Activated naive CD4-positive, alpha-beta T cell treated with Interleukin-2 at 50 U/mL for 16 hours (primary cell): Measurements from ENCODE around the gene SAPCD2.
A peak's percentile ranks its signal among the peaks of the same experiment; 100 is the strongest.

Experiments
- DNase-seq: peaks from one replicate; pipeline ENCODE4 v3.0.0-alpha.2; 2020

SAPCD2 gene

DNA sequence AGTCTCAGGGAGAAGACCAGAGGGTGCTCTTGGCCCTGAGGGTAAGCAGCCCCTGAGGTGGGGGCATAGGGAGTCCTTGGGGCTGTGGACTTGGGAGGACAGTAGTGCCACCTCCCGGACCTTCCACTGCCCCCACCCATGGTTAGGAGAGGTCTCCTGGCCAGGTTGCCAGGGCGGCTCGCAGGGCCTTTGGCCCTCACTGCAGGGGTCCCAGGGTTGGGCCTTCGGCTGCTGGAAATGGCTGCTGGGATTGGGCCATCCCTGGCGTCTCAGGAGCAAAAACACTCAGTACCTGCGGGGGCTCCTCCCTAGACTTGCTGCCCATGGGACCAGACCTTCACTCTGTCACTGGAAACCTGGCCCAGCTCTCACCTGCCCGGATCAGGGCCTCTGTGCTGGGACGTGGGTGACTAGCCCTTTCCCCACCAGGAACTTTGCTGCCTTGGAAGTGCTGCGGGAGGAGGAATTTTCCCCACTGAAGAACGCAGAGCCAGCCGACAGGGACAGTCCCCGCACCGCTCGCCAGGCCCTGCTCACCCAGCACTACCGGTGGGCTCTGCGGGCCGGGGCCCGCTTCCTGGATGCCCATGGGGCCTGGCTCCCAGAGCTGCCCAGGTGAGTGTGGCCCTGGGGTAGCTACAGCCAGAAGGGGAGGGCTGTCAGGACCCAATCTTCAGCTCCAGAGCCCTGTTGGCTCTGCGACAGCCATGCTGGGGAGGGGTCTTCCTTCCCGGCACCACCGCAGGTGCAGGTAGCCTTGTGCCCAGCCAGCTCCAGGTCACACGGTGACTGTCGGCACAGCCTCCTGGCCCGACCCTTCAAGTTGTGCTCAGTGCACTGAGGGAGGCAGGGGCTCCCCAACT is 10.1 kb upstream of the SAPCD2 start:
- DNase-seq, result no peak

DNA sequence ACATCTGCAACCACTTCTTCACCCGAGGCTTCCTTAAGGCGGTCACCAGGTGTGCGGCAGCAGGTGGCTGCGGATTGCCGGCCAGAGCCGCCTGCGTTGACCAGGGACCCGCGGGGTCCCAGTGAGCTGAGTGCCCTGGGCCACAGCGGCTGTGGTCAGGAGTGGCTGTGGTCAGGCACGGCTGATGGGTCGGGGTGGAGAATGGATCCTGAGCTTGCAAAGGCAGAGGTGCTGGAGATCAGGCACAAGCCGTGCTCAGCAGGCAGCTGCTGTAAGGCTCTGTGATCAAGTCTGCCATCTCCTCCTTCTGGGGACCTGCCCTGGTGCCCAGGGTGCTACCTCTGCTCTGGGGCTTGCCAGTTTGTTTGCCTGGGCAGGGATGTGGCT is 9.0 kb upstream of the SAPCD2 start:
- DNase-seq, result no peak

DNA sequence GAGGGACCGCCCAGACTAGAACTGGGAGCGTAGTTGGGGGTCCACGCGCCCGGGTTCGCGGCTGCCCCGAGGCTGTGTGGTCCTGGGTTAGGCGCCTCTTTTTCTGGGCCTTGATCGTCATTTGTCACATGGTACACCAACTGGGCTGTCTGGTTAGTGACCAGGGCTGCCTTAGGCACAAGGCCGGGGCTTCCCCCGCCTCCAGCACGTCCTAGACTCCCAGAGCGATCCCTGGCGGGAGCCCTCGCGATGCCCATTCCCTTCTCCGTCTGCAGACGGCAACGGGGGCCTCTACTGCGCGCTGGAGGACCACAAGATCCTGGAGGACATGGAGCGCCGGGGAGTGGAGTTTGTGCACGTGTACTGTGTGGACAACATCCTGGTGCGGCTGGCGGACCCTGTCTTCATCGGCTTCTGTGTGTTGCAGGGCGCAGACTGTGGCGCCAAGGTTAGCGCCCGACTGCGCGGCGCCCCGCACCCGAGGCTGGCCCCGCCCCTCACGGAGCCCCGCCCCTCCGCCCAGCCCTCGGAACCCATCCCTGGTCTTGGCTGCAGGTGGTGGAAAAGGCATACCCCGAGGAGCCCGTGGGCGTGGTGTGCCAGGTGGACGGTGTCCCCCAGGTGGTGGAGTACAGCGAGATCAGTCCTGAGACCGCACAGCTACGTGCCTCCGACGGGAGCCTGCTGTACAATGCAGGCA is 8.5 kb upstream of the SAPCD2 start:
- DNase-seq, result no peak

DNA sequence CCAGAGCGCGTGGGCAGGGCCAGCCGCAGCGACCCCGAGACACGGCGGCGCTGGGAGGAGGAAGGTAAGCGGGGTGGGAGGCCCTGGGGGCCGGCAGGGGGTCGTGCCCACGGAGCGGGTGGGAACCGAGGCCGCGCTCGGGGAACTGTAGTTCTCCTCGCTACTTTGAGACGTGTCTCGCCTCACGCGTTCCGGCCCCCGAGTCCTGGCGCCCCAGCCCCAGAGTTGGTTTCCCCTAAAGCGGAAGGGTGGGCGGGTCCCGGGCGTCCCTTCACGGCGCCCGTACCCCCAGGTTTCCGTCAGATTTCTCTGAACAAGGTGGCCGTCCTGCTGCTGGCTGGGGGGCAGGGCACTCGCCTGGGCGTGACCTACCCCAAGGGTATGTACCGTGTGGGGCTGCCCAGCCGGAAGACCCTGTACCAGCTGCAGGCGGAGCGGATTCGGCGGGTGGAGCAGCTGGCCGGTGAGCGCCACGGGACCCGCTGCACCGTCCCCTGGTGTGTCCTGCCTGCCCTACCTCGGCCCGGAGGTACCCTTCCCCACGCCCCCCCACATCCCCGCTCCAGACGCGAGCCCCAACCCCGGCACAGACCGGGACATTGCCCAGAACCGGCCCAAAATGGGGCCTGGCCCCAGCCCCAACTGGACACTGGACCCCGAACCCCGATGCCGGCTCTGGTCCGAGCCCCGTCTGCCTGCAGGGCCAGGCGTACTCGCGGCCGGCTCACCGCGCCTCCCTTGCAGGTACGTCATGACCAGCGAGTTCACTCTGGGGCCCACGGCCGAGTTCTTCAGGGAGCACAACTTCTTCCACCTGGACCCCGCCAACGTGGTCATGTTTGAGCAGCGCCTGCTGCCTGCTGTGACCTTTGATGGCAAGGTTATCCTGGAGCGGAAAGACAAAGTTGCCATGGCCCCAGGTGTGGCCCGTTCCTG is 7.7 kb upstream of the SAPCD2 start:
- DNase-seq, result peak; percentile 27

DNA sequence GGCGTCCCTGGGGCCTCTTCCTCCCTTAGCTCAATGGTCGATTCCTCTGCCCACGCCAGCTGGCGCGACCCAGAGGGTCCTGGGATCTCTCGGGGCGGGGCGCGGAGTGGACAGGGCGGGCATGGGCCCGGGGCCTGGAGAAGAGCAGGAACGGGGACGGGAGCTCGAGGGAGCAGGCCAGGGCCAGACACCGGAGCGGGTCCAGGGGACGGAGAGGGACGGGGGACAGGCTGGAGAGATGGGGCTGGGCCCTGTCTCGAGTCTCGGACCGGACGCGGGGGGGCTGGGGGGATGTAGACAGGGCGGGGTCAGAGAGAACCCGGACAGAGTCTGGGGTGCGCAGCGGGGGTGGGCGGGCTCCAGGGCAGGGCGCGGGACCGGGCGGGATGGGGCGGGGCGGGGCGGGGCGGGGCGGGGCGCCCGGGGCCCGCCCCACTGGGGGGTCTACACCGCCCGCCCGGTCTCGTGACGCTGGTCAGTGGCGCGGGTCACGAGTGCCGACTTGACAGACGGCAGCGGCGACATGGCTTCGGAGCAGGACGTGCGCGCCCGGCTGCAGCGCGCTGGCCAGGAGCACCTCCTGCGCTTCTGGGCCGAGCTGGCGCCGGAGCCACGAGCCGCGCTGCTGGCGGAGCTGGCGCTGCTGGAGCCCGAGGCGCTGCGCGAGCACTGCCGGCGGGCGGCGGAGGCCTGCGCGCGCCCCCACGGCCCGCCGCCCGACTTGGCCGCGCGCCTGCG is 6.8 kb upstream of the SAPCD2 start, which contains the start of gene UAP1L1:
Gene UAP1L1, plus strand, starts transcription at position 508 of the 738 bp plus-strand sequence. Its CDS starts 16 bp downstream, at position 524.
- peak; percentile 41 for DNase-seq

DNA sequence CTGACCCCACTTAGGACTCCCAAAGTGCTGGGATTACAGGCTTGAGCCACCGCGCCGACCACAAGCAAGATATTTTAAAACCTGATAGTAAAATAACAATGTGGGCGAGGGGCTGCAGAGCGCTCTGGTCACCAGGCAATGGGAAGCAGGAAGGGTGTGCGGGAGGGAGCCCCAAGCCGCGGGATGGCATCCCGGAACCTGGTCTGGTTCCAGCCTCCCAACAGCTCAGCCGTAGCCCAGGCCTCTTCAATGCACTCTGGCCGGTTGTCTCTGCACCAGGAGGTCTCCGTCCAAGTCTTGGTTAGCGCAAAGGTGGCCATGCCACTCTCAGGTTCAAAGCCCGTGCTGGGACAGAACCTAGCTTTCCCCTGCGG is 6.3 kb upstream of the SAPCD2 start:
- DNase-seq, result no peak

DNA sequence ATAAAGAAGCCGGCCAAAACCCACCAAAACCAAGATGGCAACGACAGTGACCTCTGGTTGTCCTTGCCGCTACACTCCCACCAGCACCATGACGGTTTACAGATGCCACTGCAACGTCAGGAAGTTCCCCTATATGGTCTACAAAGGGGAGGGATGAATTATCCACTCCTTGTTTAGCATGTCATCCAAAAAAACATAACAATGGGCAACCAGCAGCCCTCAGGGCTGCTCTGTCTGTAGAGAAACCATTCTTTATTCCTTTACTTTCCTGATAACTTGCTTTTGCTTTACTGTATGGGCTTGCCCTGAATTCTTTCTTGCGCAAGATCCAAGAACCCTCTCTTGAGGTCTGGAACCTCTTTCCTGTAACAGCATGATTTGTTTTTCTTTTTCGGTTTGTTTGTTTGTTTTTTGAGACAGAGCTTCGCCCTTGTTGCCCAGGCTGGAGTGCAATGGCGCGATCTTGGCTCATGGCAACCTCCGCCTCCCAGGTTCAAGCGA is 5.0 kb upstream of the SAPCD2 start:
- no peak for DNase-seq

DNA sequence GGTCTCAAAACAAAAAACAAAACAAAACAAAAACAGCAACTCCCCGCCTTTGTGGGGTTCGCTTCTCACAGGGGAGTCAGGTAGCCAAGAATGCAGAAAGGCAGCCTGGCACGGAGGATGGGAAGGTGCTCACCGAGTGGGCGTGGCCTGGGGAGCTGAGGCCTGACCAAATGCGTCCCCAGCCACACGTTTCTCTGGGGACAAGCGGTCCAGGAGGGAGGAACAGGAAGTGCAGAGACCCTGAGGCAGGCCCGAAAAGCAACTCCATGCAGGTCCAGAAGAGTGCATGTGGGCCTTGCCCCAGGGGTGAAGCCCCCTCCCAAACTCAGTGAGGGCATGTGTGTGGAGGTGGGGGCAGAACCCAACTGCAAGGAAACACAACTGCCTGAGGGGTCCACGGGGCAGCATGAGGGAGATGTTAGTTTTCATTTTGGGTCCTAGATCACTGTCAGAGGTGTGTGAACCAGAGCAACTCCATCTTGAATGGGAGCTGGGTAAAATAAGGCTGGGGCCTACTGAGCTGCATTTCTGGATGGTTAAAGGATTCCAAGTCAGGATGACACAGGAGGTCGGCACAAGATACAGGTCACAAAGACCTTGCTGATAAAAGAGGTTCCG is 4.4 kb upstream of the SAPCD2 start:
- DNase-seq, result no peak

DNA sequence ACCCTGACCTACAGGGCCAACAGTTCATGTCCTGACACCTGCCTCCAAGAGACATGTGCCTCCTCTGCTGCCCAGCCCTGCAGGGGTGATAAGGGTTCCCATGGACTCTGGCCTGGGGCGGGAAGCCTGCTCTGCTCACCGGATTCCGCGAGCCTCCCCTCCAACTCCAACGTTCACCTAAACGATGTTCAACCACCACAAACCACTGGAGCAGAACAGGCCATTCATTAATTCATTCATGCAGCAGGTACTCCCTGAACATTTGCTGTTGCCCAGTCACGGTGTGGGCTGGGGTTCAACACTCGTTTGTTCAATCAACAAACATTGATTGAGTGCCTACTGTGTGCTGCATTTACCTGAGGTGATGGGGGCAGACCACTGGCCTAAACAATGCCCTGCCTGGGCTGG is 3.6 kb upstream of the SAPCD2 start:
- no peak for DNase-seq

DNA sequence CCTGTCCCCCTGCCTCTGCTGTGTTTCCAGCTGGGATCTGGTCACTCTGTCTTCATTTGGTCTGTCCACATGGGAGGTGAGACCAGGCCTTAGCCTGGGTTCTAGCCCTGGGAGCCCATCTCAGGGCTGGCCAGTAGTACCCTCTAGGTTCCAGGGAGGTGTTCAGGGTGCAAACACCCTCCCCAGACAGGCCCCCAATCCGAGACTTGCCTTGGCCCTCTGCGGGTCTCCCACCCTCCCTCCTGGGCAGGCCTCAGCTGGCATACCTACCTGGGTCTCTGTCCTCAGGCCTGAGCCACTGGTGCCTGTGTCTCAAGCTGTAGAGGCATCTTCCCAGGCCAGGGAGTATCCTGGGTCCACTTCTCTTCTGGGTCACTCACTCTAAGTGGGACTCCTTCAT is 925 bp upstream of the SAPCD2 start:
- DNase-seq, result no peak

DNA sequence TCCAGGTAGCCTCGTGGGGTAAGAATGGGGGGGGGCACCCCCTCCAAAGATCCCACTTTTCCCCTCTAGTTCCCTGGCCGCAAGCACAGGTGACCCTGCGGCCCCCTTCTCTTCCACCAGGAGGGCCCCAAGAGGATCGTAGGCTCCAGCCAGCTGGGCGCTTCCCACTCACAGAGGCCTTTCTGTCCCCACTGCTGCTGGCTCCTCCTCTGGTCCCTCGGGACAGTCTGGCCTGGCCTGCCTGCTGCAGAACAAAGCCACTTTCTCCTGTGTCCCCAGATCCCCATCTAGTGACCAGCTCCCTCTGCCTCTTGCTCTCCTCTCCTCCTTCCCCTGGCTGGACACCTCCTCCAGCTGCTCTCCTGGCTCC is 534 bp upstream of the SAPCD2 start:
- no peak for DNase-seq

DNA sequence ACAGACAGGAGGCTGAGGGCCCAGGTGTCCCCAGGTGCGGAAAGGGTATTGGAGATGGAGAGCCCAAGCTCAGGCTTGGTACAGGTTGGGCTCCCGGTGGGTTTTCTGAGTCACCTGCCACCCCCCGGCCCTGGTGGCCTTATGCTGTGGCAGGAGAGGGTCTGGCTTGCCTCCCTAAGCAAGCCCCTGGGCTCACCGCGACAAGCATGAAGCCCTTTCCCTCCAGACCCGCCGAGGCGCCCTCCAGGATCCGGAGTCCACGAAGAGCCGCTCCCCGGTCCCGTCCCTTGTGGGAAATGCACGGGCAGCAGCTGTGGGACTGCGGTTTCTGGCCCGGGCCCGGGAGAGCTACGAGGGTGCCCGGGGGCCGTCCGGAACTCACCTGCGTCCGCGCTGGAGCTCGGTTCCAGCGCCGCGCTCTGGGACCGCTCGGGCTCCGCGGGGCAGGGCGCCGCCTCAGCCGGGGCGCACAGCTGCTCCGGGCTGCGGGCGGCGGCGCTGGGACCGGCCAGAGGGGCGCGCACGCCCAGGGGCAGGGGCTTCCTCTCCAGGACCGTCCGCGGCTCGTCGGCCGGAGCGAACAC is 757 bp downstream of the SAPCD2 start:
- DNase-seq, result no peak

DNA sequence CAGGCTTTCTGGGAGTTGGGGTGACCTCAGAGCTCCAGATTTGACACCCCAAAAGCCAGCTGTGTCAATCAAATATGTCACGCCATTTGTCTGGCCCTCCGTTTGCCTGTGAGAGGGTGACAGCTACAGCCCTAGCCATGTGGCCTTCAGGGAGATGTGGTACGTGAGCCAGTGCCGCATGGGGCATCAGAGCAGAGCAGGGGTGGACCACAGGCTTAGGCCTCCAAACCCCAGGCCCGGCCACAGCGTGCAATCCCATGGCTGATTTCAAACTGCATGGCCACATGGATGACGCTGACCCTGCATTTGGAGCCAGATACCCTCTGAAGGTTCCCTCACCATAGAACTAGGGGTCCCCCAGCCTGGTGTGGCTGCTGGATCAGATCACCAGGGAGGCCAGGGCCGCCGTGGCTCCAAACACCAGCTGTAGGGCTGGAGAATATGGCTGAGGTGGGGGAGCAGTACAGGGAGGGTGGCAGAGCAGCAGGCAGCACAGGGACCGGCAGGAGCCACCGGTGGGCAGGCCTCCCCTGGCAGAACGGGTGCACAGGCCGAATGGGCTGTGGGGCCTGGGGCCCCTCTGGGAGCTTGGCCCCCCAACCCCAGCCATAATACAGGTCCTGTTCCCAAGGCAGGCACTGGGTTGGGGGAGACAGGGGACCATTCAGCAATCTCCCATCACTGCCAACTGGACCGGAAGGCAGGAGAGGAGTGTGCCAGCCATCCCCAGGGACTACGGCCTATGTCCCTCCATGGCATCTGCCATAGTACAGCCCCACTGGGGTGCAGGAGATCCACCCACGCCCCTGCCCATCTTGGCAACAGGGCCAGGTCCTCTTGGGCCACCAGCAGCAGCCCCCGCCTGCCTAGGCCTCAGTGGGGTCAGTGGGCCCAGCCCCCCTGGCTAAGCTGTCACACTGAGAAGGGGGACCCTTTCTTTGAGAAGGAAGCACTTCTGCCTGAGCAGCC is 1.5 kb downstream of the SAPCD2 start:
- DNase-seq, result no peak

DNA sequence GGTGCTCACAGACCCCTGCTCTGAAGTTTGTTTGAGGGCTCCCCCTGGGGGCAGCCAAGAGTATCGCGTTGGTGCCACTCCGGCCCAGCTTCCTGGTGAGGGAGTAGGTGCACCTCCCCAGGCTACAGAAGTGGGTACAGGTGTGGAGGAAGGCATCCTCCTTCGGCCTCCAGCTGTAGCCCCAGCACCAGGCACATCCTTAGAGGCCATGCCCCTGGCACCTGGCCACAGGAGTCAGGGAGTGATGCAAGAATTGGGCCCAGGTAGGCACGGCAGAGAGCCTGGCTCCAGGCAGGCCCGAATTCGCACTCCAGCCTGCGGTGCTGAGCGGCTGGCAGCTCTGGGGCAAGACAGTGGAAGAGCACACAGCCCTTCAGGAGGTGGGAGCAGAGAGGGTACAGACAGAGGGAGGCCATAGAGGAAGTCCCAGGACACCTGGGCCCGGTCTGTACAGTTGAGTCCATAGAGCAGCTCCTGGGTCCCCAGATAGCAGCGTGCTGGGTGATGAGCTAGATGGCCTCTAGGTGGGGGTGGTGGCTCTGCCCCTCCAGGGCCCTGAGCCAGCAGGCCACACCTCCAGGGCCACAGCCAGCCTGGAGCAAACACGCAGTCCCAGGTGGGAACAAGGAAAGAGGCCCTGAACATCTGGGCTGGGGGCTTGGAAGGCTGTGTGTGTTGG is 2.4 kb downstream of the SAPCD2 start:
- peak; percentile 87 for DNase-seq

DNA sequence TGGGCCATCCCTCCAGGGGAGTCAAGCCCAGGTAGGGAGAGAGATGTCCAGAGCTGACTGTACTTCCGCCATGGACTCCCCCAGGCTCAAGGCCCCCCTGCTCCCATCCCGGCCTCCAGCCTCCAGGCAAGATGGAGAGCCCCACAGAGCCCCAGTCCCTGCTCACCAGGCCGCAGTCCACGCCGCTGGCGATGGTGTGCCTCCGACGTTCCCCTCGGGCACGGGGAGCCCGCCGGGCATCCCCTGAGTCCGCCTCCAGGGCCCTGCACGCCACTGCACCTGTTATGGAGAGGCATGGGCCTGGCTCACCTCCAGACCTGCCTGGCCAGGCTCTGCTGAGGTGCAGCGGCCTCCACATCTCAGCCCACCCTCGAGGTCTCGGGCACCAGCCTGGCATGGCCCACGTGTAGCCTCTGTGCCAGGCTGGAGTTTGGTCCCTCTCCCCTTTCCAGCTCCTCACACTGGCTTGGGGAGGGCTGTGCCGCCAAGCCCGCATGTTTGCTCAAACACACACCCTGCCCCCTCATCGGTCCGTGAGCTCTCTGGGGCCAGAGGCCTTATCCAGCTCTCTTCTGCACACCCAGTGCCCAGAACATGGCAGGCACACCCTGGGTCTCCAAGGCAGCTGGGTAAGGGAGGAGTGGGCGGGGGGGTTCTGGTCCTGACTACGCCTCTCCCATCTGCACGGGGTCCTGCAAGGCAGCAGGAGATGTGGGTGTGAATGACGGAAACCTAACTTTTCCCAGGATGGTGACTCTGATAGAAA is 4.1 kb downstream of the SAPCD2 start:
- DNase-seq, result no peak

DNA sequence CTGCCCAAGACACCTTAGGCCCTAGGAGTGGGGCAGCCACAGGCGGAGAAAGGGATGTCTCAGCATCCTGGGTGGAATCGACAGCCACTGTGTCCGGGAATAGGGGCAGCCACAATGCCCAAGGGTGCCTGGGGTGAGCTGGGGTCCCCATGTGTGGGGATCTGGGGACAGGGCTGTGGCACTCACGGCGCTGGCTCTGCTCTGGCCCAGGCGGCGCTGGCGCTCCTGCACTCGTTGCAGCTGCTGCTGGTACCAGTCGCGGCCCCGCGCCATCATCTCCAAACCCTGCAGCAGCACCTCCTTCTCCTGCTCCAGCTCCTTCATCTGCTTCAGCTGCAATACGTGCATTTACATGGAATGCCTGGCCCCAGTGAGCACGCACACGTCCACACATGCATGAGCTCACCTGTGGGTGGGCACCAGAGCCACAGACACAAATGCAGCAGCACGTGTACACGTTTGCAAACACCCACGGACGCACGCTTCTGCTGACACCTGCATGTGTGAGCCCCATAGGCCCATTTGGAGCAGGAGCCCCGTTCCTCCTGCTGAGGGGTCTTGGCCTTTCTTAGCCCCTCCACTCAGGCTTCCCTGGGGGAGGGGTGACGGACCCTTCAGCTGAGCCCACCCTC is 4.9 kb downstream of the SAPCD2 start:
- DNase-seq, result no peak

DNA sequence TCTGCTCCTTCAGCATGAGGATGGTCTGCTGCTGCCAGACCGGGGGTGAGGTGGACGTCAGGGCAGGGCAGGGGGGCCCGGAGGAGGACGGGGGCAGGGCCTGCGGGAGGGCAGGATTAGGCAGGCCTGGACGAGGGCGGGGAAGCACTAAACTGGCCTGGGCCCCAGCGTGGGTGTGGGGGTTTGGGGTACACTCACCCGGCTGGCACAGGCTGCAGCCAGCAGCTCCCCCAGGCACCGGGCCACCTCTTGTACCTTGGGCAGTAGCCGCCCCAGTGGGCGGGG is 5.5 kb downstream of the SAPCD2 start:
- DNase-seq, result no peak

DNA sequence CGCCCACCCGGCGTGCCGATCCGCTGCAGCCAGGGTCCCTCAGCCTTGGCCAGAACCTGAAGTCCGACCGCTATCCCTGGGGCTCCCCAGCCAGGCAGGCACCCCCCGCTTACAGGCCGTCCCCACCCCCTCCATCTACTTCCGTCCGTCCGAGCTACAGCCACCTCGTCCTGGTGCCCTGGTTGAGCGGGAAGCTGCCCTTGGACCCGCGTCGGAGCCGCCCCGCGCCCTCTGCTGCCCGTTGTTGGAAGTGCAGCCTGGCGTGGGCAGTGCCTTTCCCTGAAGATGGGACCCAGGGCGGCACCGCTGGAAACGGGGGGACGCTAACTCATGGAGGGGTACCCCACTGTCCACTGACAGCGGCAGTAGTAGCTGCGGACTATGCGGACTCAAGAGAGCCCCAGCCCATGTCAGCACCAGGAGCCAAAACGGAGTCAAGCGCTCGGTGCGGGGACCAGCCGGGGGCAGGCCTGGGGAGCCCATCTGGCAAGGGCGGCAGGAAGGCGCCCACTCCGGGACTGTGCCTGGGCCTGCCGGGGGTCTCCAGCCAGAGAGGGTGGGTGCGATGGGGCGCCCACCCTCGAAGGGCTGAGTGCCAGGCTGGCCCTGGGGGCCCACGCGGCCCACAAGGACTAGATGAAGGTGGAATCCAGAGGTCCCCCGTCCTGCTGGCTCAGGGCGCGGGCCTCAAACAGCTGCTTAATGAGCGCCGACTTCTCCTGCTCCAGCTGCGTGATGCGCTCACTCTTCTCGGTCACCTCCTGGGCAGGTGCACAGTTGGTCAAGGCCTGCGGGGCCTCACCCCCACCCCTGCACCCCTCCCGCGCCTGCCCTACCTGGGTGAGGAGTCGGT is 6.1 kb downstream of the SAPCD2 start:
- DNase-seq, result peak; percentile 69
